H1 (cell line): ENCODE data around the gene HLA-DPB1. TPM values are rescaled to one million over a fixed set of nuclear protein-coding genes. Genes with fewer than 3 reads are reported as not detected.

ENCODE experiments used
- CTCF ChIA-PET: fragments of 300-600 bp; sonication (Branson Sonifier 250); formaldehyde crosslinking; loops from one replicate; lab custom pipeline; 2021; ENCODE audit not compliant: partially characterized antibody; lab: Charles Lee
- POLR2A ChIA-PET: fragments of 300-600 bp; sonication (Branson Sonifier 250); formaldehyde crosslinking; loops from one replicate; lab custom pipeline; 2021; ENCODE audit warnings: inconsistent platforms; ENCODE audit not compliant: partially characterized antibody; lab: Charles Lee
- DNase-seq, 2 experiments: peaks; one replicate each; pipeline versions ENCODE4 v3.0.0 to v3.0.0-alpha.2; 2010 to 2022; ENCODE audit warnings: low spot score in 2 of 2, low read depth in 1 of 2, mixed read lengths in 1 of 2
- FAIRE-seq: peaks from 2 replicates; lab custom pipeline; 2011; peaks lifted over from hg19 to GRCh38; lab: Jason Lieb, UNC
- H2AFZ ChIP-seq: 2 replicates; pipeline ENCODE4 v1.8.1; 2012; ENCODE audit warnings: low read length, inconsistent platforms
- H2AK5ac ChIP-seq: 2 replicates; pipeline ENCODE4 v1.6.1; 2013; ENCODE audit warnings: low read depth, low read length
- H2BK120ac ChIP-seq: replicated peaks from 2 replicates; pipeline ENCODE3; 2013; ENCODE audit warnings: low read depth, low read length, inconsistent platforms
- H2BK12ac ChIP-seq: 2 replicates; pipeline ENCODE4 v1.6.1; 2013; ENCODE audit warnings: low read depth, low read length
- H2BK15ac ChIP-seq: 2 replicates; pipeline ENCODE4 v1.6.1; 2013; ENCODE audit warnings: low read length
- H2BK20ac ChIP-seq: 2 replicates; pipeline ENCODE4 v1.6.1; 2013; ENCODE audit warnings: low read length
- H2BK5ac ChIP-seq: 2 replicates; pipeline ENCODE4 v1.6.1; 2013; ENCODE audit warnings: low read depth, low read length
- H3K14ac ChIP-seq: 2 replicates; pipeline ENCODE4 v1.6.1; 2013; ENCODE audit warnings: inconsistent platforms; ENCODE audit not compliant: insufficient read length
- H3K18ac ChIP-seq: 2 replicates; pipeline ENCODE4 v1.6.1; 2013; ENCODE audit warnings: low read length; ENCODE audit errors: extremely low read depth
- H3K23ac ChIP-seq: 2 replicates; pipeline ENCODE4 v1.6.1; 2013; ENCODE audit warnings: inconsistent platforms; ENCODE audit not compliant: insufficient read length
- H3K23me2 ChIP-seq: 2 replicates; pipeline ENCODE4 v1.6.1; 2013; ENCODE audit warnings: low read depth, low read length
- H3K27ac ChIP-seq: 2 replicates; pipeline ENCODE4 v1.6.1; 2011; ENCODE audit warnings: low read depth, low read length, inconsistent platforms
- H3K27me3 ChIP-seq, 4 experiments: replicated peaks in 1 of 4; 1 replicate in 1 of 4; 2 replicates in 3 of 4; pipeline versions ENCODE4 v1.6.1 to v1.8.1; 2011 to 2013; ENCODE audit warnings: low read length in 3 of 4, mild to moderate bottlenecking in 3 of 4, inconsistent platforms in 2 of 4, mixed read lengths in 2 of 4, moderate library complexity in 1 of 4; ENCODE audit not compliant: control insufficient read depth in 3 of 4, insufficient read depth in 3 of 4; ENCODE audit errors: extremely low read depth in 1 of 4
- H3K36me3 ChIP-seq, 4 experiments: 2 replicates each; pipeline versions ENCODE4 v1.6.1 to v1.8.1; 2011 to 2013; ENCODE audit warnings: mild to moderate bottlenecking in 4 of 4, low read length in 3 of 4, moderate library complexity in 2 of 4, control low read depth in 1 of 4, inconsistent platforms in 1 of 4; ENCODE audit not compliant: insufficient read depth in 4 of 4, control insufficient read depth in 2 of 4
- H3K4ac ChIP-seq: replicated peaks from 2 replicates; pipeline ENCODE3; 2013; ENCODE audit warnings: low read length, low read depth, mixed read lengths, inconsistent platforms; ENCODE audit not compliant: insufficient read length
- H3K4me1 ChIP-seq, 4 experiments: replicated peaks in 1 of 4; 1 replicate in 1 of 4; 2 replicates in 3 of 4; pipeline versions ENCODE4 v1.6.1 to v1.8.1; 2011 to 2013; ENCODE audit warnings: low read length in 3 of 4, inconsistent platforms in 2 of 4, mixed read lengths in 1 of 4; ENCODE audit not compliant: insufficient read depth in 4 of 4, control insufficient read depth in 3 of 4
- H3K4me2 ChIP-seq, 2 experiments: 2 replicates each; pipeline versions ENCODE4 v1.6.1 to v1.8.1; 2011 to 2013; ENCODE audit warnings: low read depth in 2 of 2, low read length in 2 of 2, control low read depth in 1 of 2, inconsistent platforms in 1 of 2, mild to moderate bottlenecking in 1 of 2; ENCODE audit not compliant: insufficient read depth in 1 of 2
- H3K4me3 ChIP-seq, 4 experiments: fragments of 200-600, 300-600 bp in 1 of 4; sonication (generic), shearing (Covaris generic), sonication (Bioruptor Twin) in 1 of 4; 2 replicates each; pipeline versions ENCODE4 v1.5.1 to v1.8.1; 2011 to 2016; ENCODE audit warnings: low read length in 4 of 4, low read depth in 3 of 4, control low read depth in 2 of 4, inconsistent platforms in 2 of 4, mild to moderate bottlenecking in 2 of 4, mixed read lengths in 1 of 4, moderate library complexity in 1 of 4; ENCODE audit not compliant: insufficient read depth in 2 of 4; ENCODE audit errors: extremely low read depth in 1 of 4
- H3K56ac ChIP-seq: replicated peaks from 2 replicates; pipeline ENCODE3; 2013; ENCODE audit warnings: low read depth, mild to moderate bottlenecking, mixed read lengths, low read length, inconsistent platforms; ENCODE audit not compliant: insufficient read length
- H3K79me1 ChIP-seq: 2 replicates; pipeline ENCODE4 v1.6.1; 2013; ENCODE audit warnings: low read depth, low read length, control low read depth
- H3K79me2 ChIP-seq, 2 experiments: 2 replicates each; pipeline versions ENCODE4 v1.6.1 to v1.8.1; 2012 to 2013; ENCODE audit warnings: low read length in 2 of 2, mild to moderate bottlenecking in 2 of 2, inconsistent platforms in 1 of 2; ENCODE audit not compliant: insufficient read depth in 2 of 2, control insufficient read depth in 1 of 2
- H3K9ac ChIP-seq, 4 experiments: replicated peaks in 1 of 4; 1 replicate in 1 of 4; 2 replicates in 3 of 4; pipeline versions ENCODE4 v1.6.1 to v1.8.1; 2011 to 2013; ENCODE audit warnings: low read depth in 3 of 4, low read length in 3 of 4, control low read depth in 2 of 4, mild to moderate bottlenecking in 2 of 4, moderate library complexity in 2 of 4, inconsistent platforms in 1 of 4; ENCODE audit errors: extremely low read depth in 1 of 4
- H3K9me3 ChIP-seq, 2 experiments: 2 replicates each; pipeline versions ENCODE4 v1.6.1 to v1.8.1; 2012 to 2013; ENCODE audit warnings: mild to moderate bottlenecking in 2 of 2, moderate library complexity in 2 of 2, control low read depth in 1 of 2, inconsistent platforms in 1 of 2, low read depth in 1 of 2, low read length in 1 of 2, mixed read lengths in 1 of 2; ENCODE audit not compliant: insufficient read depth in 2 of 2
- H4K20me1 ChIP-seq, 2 experiments: replicated peaks in 1 of 2; 2 replicates each; pipeline versions ENCODE3 to v1.8.1; 2011 to 2013; ENCODE audit warnings: inconsistent platforms in 2 of 2, low read length in 2 of 2, mild to moderate bottlenecking in 1 of 2; ENCODE audit not compliant: insufficient read depth in 2 of 2, control insufficient read depth in 1 of 2
- H4K5ac ChIP-seq: 2 replicates; pipeline ENCODE4 v1.6.1; 2013; ENCODE audit warnings: low read length, low read depth, mixed read lengths, inconsistent platforms; ENCODE audit not compliant: insufficient read length
- H4K8ac ChIP-seq: 2 replicates; pipeline ENCODE4 v1.8.0; 2013; ENCODE audit warnings: mild to moderate bottlenecking, moderate library complexity, low read length, inconsistent platforms; ENCODE audit not compliant: insufficient read depth; ENCODE audit errors: extremely low read depth
- H4K91ac ChIP-seq: replicated peaks from 2 replicates; pipeline ENCODE3; 2013; ENCODE audit warnings: low read length, mixed read lengths, inconsistent platforms; ENCODE audit not compliant: insufficient read length
- POLR2A ChIP-seq, 2 experiments: IDR thresholded peaks; 1 replicate in 1 of 2; 2 replicates in 1 of 2; pipeline ENCODE4 v1.6.1; 2011; ENCODE audit warnings: low read depth in 2 of 2, low read length in 2 of 2, mild to moderate bottlenecking in 2 of 2; ENCODE audit errors: control extremely low read depth in 1 of 2
- SIRT6 ChIP-seq: IDR thresholded peaks from one replicate; pipeline ENCODE4 v1.7.1; 2012; ENCODE audit warnings: low read length, inconsistent platforms
- WGBS, 2 experiments: shearing (Covaris generic) in 1 of 2; methylation state at CpG; one replicate each; pipeline versions ENCODE4 v1.1.6 to v1.1.7; 2013 to 2015; ENCODE audit warnings: low lambda C conversion rate in 2 of 2, mixed read lengths in 2 of 2, inconsistent platforms in 1 of 2, low coverage in 1 of 2, missing lambda C conversion rate in 1 of 2; ENCODE audit not compliant: insufficient replicate concordance in 2 of 2, insufficient coverage in 1 of 2, insufficient read length in 1 of 2; ENCODE audit errors: extremely low coverage in 1 of 2, missing lambda C conversion rate in 1 of 2; 5-methylcytosine and 5-hydroxymethylcytosine counted together
- polyA plus RNA-seq, 7 experiments: library from polyadenylated mRNA; depleted of rRNA in 3 of 7; stranded (reverse) in 5 of 7; unstranded in 2 of 7; fragments of >200 nt in 5 of 7; fragments of 200-250 nt in 2 of 7; gene quantifications; 1 replicate in 5 of 7; 2 replicates in 1 of 7; 4 replicates in 1 of 7; pipeline versions ENCODE4 v1.2.1 to v1.2.3, GENCODE V29; 2011 to 2013; ENCODE audit warnings: missing spikeins in 2 of 7, mixed read lengths in 2 of 7
- total RNA-seq: library from RNA; stranded (reverse); fragmentation: NEBNext Ultra II Directional; extraction: Animal tissue kit (Norgen Biotek cat#: 25700); gene quantifications from 2 replicates; pipeline ENCODE4 v1.2.1, GENCODE V29; 2021

HLA-DPB1 gene
- total and polyA plus RNA-seq, 2 of the 8 experiments (the other 6 are each of a cell fraction or from before 2014, with no cell fraction given): 32.3 to 58.8 TPM

DNA sequence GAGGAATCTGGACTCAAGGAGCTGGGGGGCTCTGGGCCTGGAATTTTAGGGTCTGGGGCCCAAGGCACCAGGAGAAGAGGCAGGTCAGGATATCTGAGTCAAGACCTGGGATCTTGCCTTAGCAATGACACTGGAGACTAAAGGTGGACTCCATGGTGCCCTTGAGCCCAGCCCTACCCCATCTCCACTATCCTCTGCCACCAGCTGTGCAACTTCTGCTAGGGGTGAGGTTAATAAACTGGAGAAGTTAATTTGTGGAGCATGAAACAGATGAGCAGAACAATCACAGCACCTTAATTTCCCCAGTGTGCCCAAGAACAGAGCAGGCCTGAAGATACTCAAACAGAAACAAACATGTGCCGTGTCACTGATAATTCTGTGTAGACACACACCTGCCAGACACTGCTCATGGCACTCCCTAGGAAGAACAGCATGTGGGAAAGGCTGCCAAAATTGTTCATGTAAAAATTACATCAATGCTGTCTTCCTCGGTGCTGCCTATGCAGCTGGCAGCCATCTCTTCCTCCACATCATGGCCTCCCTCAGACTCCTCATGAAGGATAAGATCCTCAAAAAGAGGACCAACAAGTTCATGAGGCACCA lies 3.2 kb downstream of the HLA-DPB1 start:
- Histone ChIP-seq H2BK120ac (no peak overlapping the region), H3K27me3 (peaks cover 0 to 8% (median 3%) of the 10 kb centered on the region in 4 experiments; a peak in 4 of 7 replicates), H4K5ac (no peak overlapping the region), H2BK5ac (no peak overlapping the region), H3K23ac (no peak overlapping the region), H3K36me3 (no peaks in the 10 kb centered on the region), H3K79me2 (no peaks in the 10 kb centered on the region), H3K9ac (no peak overlapping the region), H2BK20ac (no peak overlapping the region), H2BK12ac (no peak overlapping the region), H2AFZ (no peak overlapping the region; the same call in 1 of the 2 replicates), H3K18ac (no peak overlapping the region), H4K8ac (no peak overlapping the region), H2AK5ac (no peak overlapping the region), H3K27ac (no peak overlapping the region), H4K91ac (no peak overlapping the region), H3K56ac (no peak overlapping the region), H3K4me3 (no peak overlapping the region), H4K20me1 (peaks cover 0 to 3% of the 10 kb centered on the region in 2 experiments), H3K9me3 (no peaks in the 10 kb centered on the region), H3K4me2 (no peak overlapping the region), H3K79me1 (no peaks in the 10 kb centered on the region), H3K4ac (no peak overlapping the region), H2BK15ac (0 out of 2 replicates have a peak overlapping the region, but pooled peaks have one; percentile 5), H3K23me2 (peaks cover 8% of the 10 kb centered on the region; the same call in 1 of the 2 replicates), H3K14ac (no peak overlapping the region), H3K4me1 (peaks cover 2 to 8% (median 5%) of the 10 kb centered on the region in 4 experiments; a peak in 6 of 7 replicates)
- ChIA-PET POLR2A (interaction anchor here (1.4 kb wide), 2 partner anchors 62 to 110 kb away, joined by 4 read pairs; partner anchors contain the start of gene BRD2), CTCF (interaction anchor here (1.2 to 8.1 kb wide), 5 partner anchors 10 to 66 kb away, joined by 4 to 118 read pairs (median 10); partner anchors contain the start of gene HLA-DOA)
- DNase-seq (no peak), FAIRE-seq (no peak)
- WGBS, 2 experiments: 100% methylated on average over 2 of the region's 2 CpGs; no CpG with 5 or more reads in 1 of the 2 experiments
- TF ChIP-seq SIRT6: no peak
- TF ChIP-seq POLR2A (IDR thresholded peaks at IDR 0.05; ENCODE audit: control extremely low read depth in 1 of 2, low read depth in 2 of 2, low read length in 2 of 2): no peak
